Activated naive CD4-positive, alpha-beta T cell treated with anti-CD3 and anti-CD28 coated beads, Interleukin-2, amount 10 ng/mL, durations not matched to agents 7 days and 5 days (primary cell): ENCODE results near the gene BMP2K.
"Not testable (repeated sequence)": the region's sequence is repeated elsewhere in the genome, so short reads cannot be mapped to it uniquely, and the experiment has no call there.

Experiments
- CTCF ChIA-PET: fragments of 350-600 bp; sonication (Branson Sonifier 250); formaldehyde crosslinking; loops from one replicate; lab custom pipeline; 2021; ENCODE audit warnings: antibody characterized with exemption; lab: Charles Lee
- DNase-seq: peaks from one replicate; pipeline ENCODE4 v3.0.0-alpha.2; 2020
- H3K27ac Mint-ChIP-seq: one replicate; pipeline ENCODE4 v1.8.0; 2021; ENCODE audit warnings: mild to moderate bottlenecking, moderate library complexity, mixed read lengths
- H3K27me3 Mint-ChIP-seq: one replicate; pipeline ENCODE4 v1.8.0; 2021; ENCODE audit warnings: mild to moderate bottlenecking, mixed read lengths
- H3K36me3 Mint-ChIP-seq: one replicate; pipeline ENCODE4 v1.8.0; 2021; ENCODE audit warnings: mixed read lengths
- H3K4me1 Mint-ChIP-seq: one replicate; pipeline ENCODE4 v1.8.0; 2021; ENCODE audit warnings: mixed read lengths
- H3K4me3 Mint-ChIP-seq: one replicate; pipeline ENCODE4 v1.8.0; 2021; ENCODE audit warnings: mild to moderate bottlenecking, moderate library complexity, mixed read lengths
- H3K9me3 Mint-ChIP-seq: one replicate; pipeline ENCODE4 v1.8.0; 2021; ENCODE audit warnings: mixed read lengths

Gene BMP2K

DNA sequence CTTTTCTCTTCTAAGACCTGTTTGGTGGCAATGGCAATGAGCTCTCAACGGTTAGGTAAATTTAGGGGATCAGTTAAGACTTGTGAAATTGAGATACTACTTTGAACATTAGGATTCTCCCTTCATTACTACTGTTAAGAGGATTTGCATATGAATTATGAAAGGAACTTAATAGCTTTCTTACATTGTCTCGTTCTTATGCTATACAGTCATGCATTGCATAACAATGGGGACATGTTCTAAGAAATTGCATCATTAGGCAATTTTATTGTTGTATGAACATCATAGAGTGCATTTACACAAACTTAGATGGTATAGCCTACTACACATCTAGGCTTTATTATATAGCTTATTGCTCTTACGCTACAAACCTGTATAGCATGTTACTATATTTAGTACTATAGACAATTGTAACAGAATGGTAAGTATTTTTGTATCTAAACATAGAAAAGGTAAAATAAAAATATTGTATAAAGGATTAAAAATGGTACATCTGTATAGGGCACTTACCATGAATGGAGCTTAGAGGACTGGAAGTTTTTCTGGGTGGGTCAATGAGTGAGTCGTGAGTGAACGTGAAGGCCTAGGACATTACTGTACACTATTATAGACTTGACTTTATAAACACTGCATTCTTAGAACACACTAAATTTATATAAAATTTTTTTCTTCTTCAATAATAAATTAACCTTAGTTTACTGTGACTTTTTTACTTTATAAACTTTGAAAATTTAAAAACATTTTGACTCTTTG lies 100.6 kb downstream of the BMP2K start:
- CTCF ChIA-PET: no interaction called here
- H3K4me1 Mint-ChIP-seq: no peaks in the 10 kb centered on the region
- no peaks in the 10 kb centered on the region for H3K27me3 Mint-ChIP-seq
- peaks cover 17% of the 10 kb centered on the region for H3K36me3 Mint-ChIP-seq
- no peak for DNase-seq
- no peak overlapping the region for H3K27ac Mint-ChIP-seq
- H3K9me3 Mint-ChIP-seq: no peaks in the 10 kb centered on the region
- H3K4me3 Mint-ChIP-seq: no peak overlapping the region

GRCh38 chr4:78878031-78878430 lies 101.9 kb downstream of the BMP2K start:
- no peak for DNase-seq
- Mint-ChIP-seq H3K4me1 (no peaks in the 10 kb centered on the region), H3K9me3 (no peaks in the 10 kb centered on the region), H3K4me3 (no peak overlapping the region), H3K27me3 (no peaks in the 10 kb centered on the region), H3K27ac (no peak overlapping the region), H3K36me3 (peaks cover 8% of the 10 kb centered on the region)
- CTCF ChIA-PET: no interaction called here

GRCh38 chr4:78880874-78881492 lies 104.8 kb downstream of the BMP2K start:
- no peak for DNase-seq
- no peak overlapping the region for H3K4me3 Mint-ChIP-seq
- peaks cover 6% of the 10 kb centered on the region for H3K36me3 Mint-ChIP-seq
- H3K27ac Mint-ChIP-seq: no peak overlapping the region
- H3K9me3 Mint-ChIP-seq: no peaks in the 10 kb centered on the region
- no peaks in the 10 kb centered on the region for H3K27me3 Mint-ChIP-seq
- no peaks in the 10 kb centered on the region for H3K4me1 Mint-ChIP-seq
- CTCF ChIA-PET: interaction anchor here (1.0 kb wide), 1 partner anchor 253 kb away, joined by 3 read pairs; no protein-coding TSS in a partner anchor

- Mint-ChIP-seq H3K9me3 (no peaks in the 10 kb centered on the region), H3K27me3 (no peaks in the 10 kb centered on the region), H3K27ac (no peak overlapping the region), H3K4me3 (no peak overlapping the region), H3K36me3 (peaks cover 12% of the 10 kb centered on the region), H3K4me1 (peaks cover 7% of the 10 kb centered on the region)
- DNase-seq: no peak
- CTCF ChIA-PET: no interaction called here
Observed at GRCh38 chr4:78885598-78885997, 109.4 kb downstream of the BMP2K start.

DNA sequence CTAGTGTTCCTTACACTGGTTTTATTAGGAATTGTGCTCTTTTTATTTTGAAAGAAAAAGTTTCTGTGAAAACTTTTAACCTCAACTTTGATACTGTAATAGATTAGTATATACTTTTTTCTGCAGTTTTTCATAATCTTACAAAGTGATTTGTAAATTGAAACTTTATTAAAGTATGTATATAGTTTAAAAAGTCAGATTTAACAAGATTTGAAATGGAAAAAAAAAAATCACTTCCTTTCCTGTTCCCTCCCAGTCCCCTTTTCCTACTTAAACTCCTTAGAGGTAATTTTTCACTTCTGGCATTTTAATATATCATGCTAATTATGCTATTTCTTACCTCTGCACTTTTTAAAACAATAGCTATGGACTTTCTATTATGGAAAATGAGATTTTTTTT lies 113.8 kb downstream of the BMP2K start:
- H3K4me1 Mint-ChIP-seq: peaks cover 8% of the 10 kb centered on the region
- H3K27ac Mint-ChIP-seq: no peak overlapping the region
- no peaks in the 10 kb centered on the region for H3K9me3 Mint-ChIP-seq
- no peaks in the 10 kb centered on the region for H3K27me3 Mint-ChIP-seq
- H3K4me3 Mint-ChIP-seq: no peak overlapping the region
- CTCF ChIA-PET: no interaction called here
- H3K36me3 Mint-ChIP-seq: peaks cover 20% of the 10 kb centered on the region
- no peak for DNase-seq

DNA sequence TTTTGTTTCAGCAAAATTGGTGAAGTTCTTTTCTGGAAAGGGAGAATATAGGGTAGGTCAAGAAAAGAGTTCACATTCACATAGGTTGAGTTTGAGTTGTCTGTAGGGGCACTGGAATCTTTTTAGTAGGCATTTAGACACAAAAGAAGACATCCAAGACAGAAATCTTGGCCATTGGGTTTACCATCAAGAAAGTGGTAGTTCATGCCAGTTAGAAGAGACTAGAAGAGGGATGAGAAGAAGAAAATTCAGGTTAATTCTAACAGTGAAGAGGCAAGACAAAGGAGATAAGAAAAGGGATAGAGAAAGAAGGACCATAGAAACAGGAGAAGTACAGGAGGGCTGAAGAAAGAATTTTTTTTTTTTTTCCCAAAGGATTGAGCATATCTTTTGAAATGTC lies 123.2 kb downstream of the BMP2K start:
- no peaks in the 10 kb centered on the region for H3K27me3 Mint-ChIP-seq
- H3K4me1 Mint-ChIP-seq: no peaks in the 10 kb centered on the region
- no peak for DNase-seq
- no peak overlapping the region for H3K27ac Mint-ChIP-seq
- CTCF ChIA-PET: no interaction called here
- peaks cover 3% of the 10 kb centered on the region for H3K36me3 Mint-ChIP-seq
- H3K4me3 Mint-ChIP-seq: no peak overlapping the region
- H3K9me3 Mint-ChIP-seq: no peaks in the 10 kb centered on the region

DNA sequence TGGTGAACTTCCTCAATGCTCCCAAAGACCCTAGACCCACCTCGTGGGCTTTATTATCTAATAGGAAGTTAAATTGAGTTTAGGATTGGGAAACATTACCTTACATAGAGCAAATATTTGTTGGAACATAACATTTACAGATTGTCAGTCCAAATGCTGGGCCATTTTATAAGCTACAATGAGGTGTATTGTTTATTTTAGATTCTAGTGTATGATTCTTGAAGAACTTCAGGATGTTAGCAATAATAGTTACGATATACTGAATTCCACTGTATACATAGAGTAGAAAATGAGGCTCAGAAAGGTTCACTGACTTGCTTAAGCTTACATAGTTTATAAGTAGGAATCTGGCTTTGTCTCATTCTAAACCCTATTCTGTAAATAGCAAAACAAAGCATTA lies 125.7 kb downstream of the BMP2K start:
- Mint-ChIP-seq H3K36me3 (peaks cover 2% of the 10 kb centered on the region), H3K4me3 (no peak overlapping the region), H3K27me3 (no peaks in the 10 kb centered on the region), H3K27ac (no peak overlapping the region), H3K9me3 (no peaks in the 10 kb centered on the region), H3K4me1 (no peaks in the 10 kb centered on the region)
- CTCF ChIA-PET: no interaction called here
- no peak for DNase-seq

DNA sequence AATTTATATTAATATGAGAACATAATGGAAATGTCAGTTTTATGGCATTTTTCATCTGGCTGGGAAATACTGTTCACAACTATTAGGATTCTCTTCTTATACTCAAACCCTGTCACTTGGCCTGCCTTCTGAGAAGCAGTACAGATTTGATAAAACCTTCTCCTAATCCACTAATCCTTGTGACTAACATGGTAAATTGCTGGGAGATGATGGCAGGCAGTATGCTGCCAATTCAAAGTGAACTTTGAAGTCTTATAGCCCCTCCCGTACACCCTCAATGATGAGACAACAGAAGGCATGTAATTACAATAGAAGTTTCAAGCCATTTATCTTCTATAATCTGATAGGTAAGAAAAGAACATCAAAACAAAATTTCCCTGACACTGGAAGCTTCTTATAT lies 126.1 kb downstream of the BMP2K start:
- Mint-ChIP-seq H3K27ac (no peak overlapping the region), H3K4me1 (no peaks in the 10 kb centered on the region), H3K36me3 (peaks cover 2% of the 10 kb centered on the region), H3K27me3 (no peaks in the 10 kb centered on the region), H3K9me3 (no peaks in the 10 kb centered on the region), H3K4me3 (no peak overlapping the region)
- CTCF ChIA-PET: no interaction called here
- DNase-seq: no peak

- Mint-ChIP-seq H3K4me1 (no peaks in the 10 kb centered on the region), H3K27ac (no peak overlapping the region), H3K4me3 (no peak overlapping the region), H3K36me3 (peaks cover 8% of the 10 kb centered on the region), H3K9me3 (no peaks in the 10 kb centered on the region), H3K27me3 (no peaks in the 10 kb centered on the region)
- no peak for DNase-seq
- CTCF ChIA-PET: no interaction called here
Observed at GRCh38 chr4:78904143-78904542, 128.0 kb downstream of the BMP2K start.

- no peak for DNase-seq
- Mint-ChIP-seq H3K9me3 (no peaks in the 10 kb centered on the region), H3K36me3 (peaks cover 31% of the 10 kb centered on the region), H3K4me3 (no peak overlapping the region), H3K4me1 (no peaks in the 10 kb centered on the region), H3K27me3 (no peaks in the 10 kb centered on the region), H3K27ac (no peak overlapping the region)
- CTCF ChIA-PET: no interaction called here
Observed at GRCh38 chr4:78907638-78908037, 131.5 kb downstream of the BMP2K start.

DNA sequence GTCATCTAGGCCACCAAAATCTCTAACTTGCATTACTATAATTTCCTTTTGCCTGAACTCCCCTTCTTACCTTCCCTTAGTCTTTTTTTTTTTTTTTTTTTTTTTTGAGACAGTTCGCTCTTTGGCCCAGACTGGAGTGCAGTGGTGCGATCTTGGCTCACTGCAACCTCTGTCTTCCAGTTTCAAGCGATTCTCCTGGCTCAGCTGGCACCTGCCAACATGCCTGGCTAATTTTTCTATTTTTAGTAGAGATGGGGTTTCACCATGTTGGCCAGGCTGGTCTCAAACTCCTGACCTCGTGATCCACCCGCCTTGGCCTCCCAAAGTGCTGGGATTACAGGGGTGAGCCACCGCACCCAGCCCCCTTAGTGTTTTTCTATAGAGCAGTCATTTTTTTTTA lies 132.8 kb downstream of the BMP2K start:
- peaks cover 31% of the 10 kb centered on the region for H3K36me3 Mint-ChIP-seq
- H3K27me3 Mint-ChIP-seq, CTCF ChIA-PET, H3K9me3 Mint-ChIP-seq, H3K27ac Mint-ChIP-seq, H3K4me3 Mint-ChIP-seq, H3K4me1 Mint-ChIP-seq, DNase-seq: not testable (repeated sequence)

DNA sequence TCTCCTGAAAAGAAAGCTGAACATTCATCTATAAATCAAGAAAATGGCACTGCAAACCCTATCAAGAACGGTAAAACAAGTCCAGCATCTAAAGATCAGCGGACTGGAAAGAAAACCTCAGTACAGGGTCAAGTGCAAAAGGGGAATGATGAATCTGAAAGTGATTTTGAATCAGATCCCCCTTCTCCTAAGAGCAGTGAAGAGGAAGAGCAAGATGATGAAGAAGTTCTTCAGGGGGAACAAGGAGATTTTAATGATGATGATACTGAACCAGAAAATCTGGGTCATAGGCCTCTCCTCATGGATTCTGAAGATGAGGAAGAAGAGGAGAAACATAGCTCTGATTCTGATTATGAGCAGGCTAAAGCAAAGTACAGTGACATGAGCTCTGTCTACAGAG lies 134.5 kb downstream of the BMP2K start:
- no peaks in the 10 kb centered on the region for H3K4me1 Mint-ChIP-seq
- H3K4me3 Mint-ChIP-seq: no peak overlapping the region
- no peaks in the 10 kb centered on the region for H3K9me3 Mint-ChIP-seq
- DNase-seq: no peak
- H3K27me3 Mint-ChIP-seq: no peaks in the 10 kb centered on the region
- no peak overlapping the region for H3K27ac Mint-ChIP-seq
- H3K36me3 Mint-ChIP-seq: peaks cover 36% of the 10 kb centered on the region
- CTCF ChIA-PET: interaction anchor here (1.0 kb wide), 1 partner anchor 9 kb away, joined by 3 read pairs; no protein-coding TSS in a partner anchor

DNA sequence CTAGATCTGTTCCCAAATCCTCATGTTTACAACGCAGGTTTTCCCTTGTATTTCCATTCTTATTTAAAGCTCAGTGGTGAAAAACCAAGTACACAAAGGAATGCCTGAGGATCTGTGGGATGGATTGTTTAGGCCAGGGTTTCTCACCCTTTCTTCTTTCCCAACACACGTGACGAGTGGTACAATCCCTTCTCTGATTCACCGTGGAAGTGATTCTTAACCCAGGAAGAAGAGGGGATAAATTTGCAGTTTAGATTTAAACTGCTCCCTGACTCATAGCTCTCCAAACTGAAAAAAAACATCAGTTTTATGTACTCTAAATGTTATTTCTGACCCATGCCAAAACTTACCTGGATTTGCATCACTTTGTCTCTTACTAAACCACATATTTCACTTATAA lies 146.1 kb downstream of the BMP2K start:
- H3K4me1 Mint-ChIP-seq: peaks cover 3% of the 10 kb centered on the region
- no peak overlapping the region for H3K27ac Mint-ChIP-seq
- H3K9me3 Mint-ChIP-seq: no peaks in the 10 kb centered on the region
- peaks cover 14% of the 10 kb centered on the region for H3K36me3 Mint-ChIP-seq
- no peak for DNase-seq
- no peak overlapping the region for H3K4me3 Mint-ChIP-seq
- CTCF ChIA-PET: interaction anchor here (0.6 kb wide), 1 partner anchor 1289 kb away, joined by 3 read pairs; no protein-coding TSS in a partner anchor
- no peaks in the 10 kb centered on the region for H3K27me3 Mint-ChIP-seq

GRCh38 chr4:78923464-78924312 lies 147.5 kb downstream of the BMP2K start:
- Mint-ChIP-seq H3K4me3 (no peak overlapping the region), H3K27ac (no peak overlapping the region), H3K36me3 (peaks cover 17% of the 10 kb centered on the region), H3K9me3 (no peaks in the 10 kb centered on the region), H3K27me3 (no peaks in the 10 kb centered on the region), H3K4me1 (peaks cover 3% of the 10 kb centered on the region)
- CTCF ChIA-PET: no interaction called here
- no peak for DNase-seq
